VCaP (cell line): Measurements from ENCODE around the gene BCR.

Experiments used
- H3K27ac ChIP-seq: fragments of 450-650 bp; 2 replicates; pipeline ENCODE4 v1.5.1; 2017
- CTCF ChIP-seq: fragments of 450-650 bp; conservative IDR thresholded peaks from 2 replicates; pipeline ENCODE4 v1.5.1; 2017; ENCODE audit warnings: mild to moderate bottlenecking, moderate library complexity

Gene BCR

GRCh38 chr22:23145878-23146470 is 34.3 kb upstream of the BCR start:
- peak overlapping the region; percentile 99 for H3K27ac ChIP-seq

GRCh38 chr22:23146478-23147205 is 33.7 kb upstream of the BCR start:
- H3K27ac ChIP-seq: peak overlapping the region; percentile 99
- TF ChIP-seq CTCF: no peak

More at GRCh38 chr22:23145878-23146470, 34.3 kb upstream of the BCR start:
- TF ChIP-seq CTCF: no peak

GRCh38 chr22:23147617-23148387 is 32.5 kb upstream of the BCR start:
- TF ChIP-seq CTCF: no peak
- H3K27ac ChIP-seq: peak overlapping the region; percentile 99

- TF ChIP-seq CTCF: no peak
- peak overlapping the region; percentile 99 for H3K27ac ChIP-seq
These were observed 30.5 kb upstream of the BCR start for GRCh38 chr22:23149743-23150238.

GRCh38 chr22:23150762-23151161 is 29.5 kb upstream of the BCR start:
- peak overlapping the region; percentile 99 for H3K27ac ChIP-seq
- no peak for TF ChIP-seq CTCF

GRCh38 chr22:23151827-23152226 is 28.5 kb upstream of the BCR start:
- H3K27ac ChIP-seq: peak overlapping the region; percentile 99; the same call in 1 of the 2 replicates
- no peak for TF ChIP-seq CTCF
